GM12891 (cell line): ENCODE results near the gene ATXN7L1.

Source experiments
- DNase-seq: peaks from one replicate; pipeline ENCODE4 v3.0.0; 2011; ENCODE audit warnings: low spot score; ENCODE audit not compliant: insufficient read length
- FAIRE-seq: peaks from 2 replicates; lab custom pipeline; 2011; peaks lifted over from hg19 to GRCh38; lab: Jason Lieb, UNC
- PAX5 ChIP-seq: IDR thresholded peaks from 2 replicates; pipeline ENCODE4 v1.6.1; 2011; ENCODE audit warnings: low read length, moderate library complexity, mild to moderate bottlenecking; ENCODE audit not compliant: insufficient read depth, severe bottlenecking
- POLR2A ChIP-seq: IDR thresholded peaks from 2 replicates; pipeline ENCODE4 v1.6.1; 2011; ENCODE audit warnings: low read depth, low read length, control low read depth
- POLR2AphosphoS5 ChIP-seq: IDR thresholded peaks from 2 replicates; pipeline ENCODE4 v1.6.1; 2011; ENCODE audit warnings: low read depth, low read length, control low read depth
- POU2F2 ChIP-seq: IDR thresholded peaks from 2 replicates; pipeline ENCODE4 v1.6.1; 2011; ENCODE audit warnings: low read depth, mild to moderate bottlenecking, control low read depth, low read length, moderate library complexity
- SPI1 ChIP-seq: IDR thresholded peaks from 2 replicates; pipeline ENCODE4 v1.6.1; 2011; ENCODE audit warnings: low read depth, low read length, control low read depth
- TAF1 ChIP-seq: IDR thresholded peaks from 2 replicates; pipeline ENCODE4 v1.6.1; 2011; ENCODE audit warnings: low read depth, low read length, control low read depth

ATXN7L1 gene

GRCh38 chr7:105816954-105817615, 59.3 kb downstream of the ATXN7L1 start:
- DNase-seq (no peak), FAIRE-seq (no peak)
- TF ChIP-seq SPI1 = no peak
- TF ChIP-seq POLR2AphosphoS5 = no peak
- no peak for TF ChIP-seq TAF1
- no peak for TF ChIP-seq PAX5
- TF ChIP-seq POU2F2 = no peak
- TF ChIP-seq POLR2A = no peak

GRCh38 chr7:105816266-105816843, 60.0 kb downstream of the ATXN7L1 start:
- DNase-seq = no peak

GRCh38 chr7:105815576-105815975, 60.8 kb downstream of the ATXN7L1 start:
- DNase-seq = no peak
- FAIRE-seq = no peak
- TF ChIP-seq SPI1 = no peak
- TF ChIP-seq POU2F2 = no peak
- no peak for TF ChIP-seq POLR2A
- no peak for TF ChIP-seq PAX5
- TF ChIP-seq TAF1 = no peak
- TF ChIP-seq POLR2AphosphoS5 = no peak

More at GRCh38 chr7:105816266-105816843, 60.0 kb downstream of the ATXN7L1 start:
- TF ChIP-seq PAX5 = no peak
- no peak for TF ChIP-seq POU2F2
- no peak for TF ChIP-seq SPI1
- no peak for TF ChIP-seq TAF1
- no peak for TF ChIP-seq POLR2AphosphoS5
- TF ChIP-seq POLR2A = no peak
- peak; percentile 48 for FAIRE-seq

GRCh38 chr7:105814481-105814880, 61.9 kb downstream of the ATXN7L1 start:
- DNase-seq (no peak), FAIRE-seq (no peak)
- TF ChIP-seq PAX5 = no peak
- TF ChIP-seq POU2F2 = no peak
- TF ChIP-seq SPI1 = no peak
- TF ChIP-seq POLR2A = no peak
- TF ChIP-seq POLR2AphosphoS5 = no peak
- TF ChIP-seq TAF1 = no peak

- no peak for DNase-seq
- TF ChIP-seq POLR2A (no peak), SPI1 (no peak), TAF1 (no peak), POLR2AphosphoS5 (no peak), PAX5 (no peak), POU2F2 (no peak)
- FAIRE-seq = no peak
Observed at GRCh38 chr7:105811189-105811847, 65.1 kb downstream of the ATXN7L1 start.

- no peak for DNase-seq
- TF ChIP-seq POLR2A (no peak), SPI1 (no peak), TAF1 (no peak), POLR2AphosphoS5 (no peak), PAX5 (no peak), POU2F2 (no peak)
- no peak for FAIRE-seq
Observed at GRCh38 chr7:105810556-105810955, 65.8 kb downstream of the ATXN7L1 start.

- peak; percentile 54 for DNase-seq
- peak; percentile 95 for FAIRE-seq
Observed at GRCh38 chr7:105808703-105809590, 67.5 kb downstream of the ATXN7L1 start.

GRCh38 chr7:105808209-105808608, 68.2 kb downstream of the ATXN7L1 start:
- DNase-seq (no peak), FAIRE-seq (no peak)
- TF ChIP-seq POLR2A = no peak
- no peak for TF ChIP-seq TAF1
- TF ChIP-seq PAX5 = no peak
- no peak for TF ChIP-seq POLR2AphosphoS5
- TF ChIP-seq SPI1 = no peak
- no peak for TF ChIP-seq POU2F2

More at GRCh38 chr7:105808703-105809590, 67.5 kb downstream of the ATXN7L1 start:
- peak; percentile 98 for TF ChIP-seq SPI1
- peak; percentile 52; the same call in 1 of the 2 replicates for TF ChIP-seq POLR2AphosphoS5
- TF ChIP-seq POLR2A = no peak
- TF ChIP-seq PAX5 = peak; percentile 89
- TF ChIP-seq POU2F2 = peak; percentile 94
- no peak for TF ChIP-seq TAF1
